ENCODE results near the gene ZCWPW2.
A peak's percentile ranks its signal among the peaks of the same experiment; 100 is the strongest.

The ZCWPW2 gene

DNA sequence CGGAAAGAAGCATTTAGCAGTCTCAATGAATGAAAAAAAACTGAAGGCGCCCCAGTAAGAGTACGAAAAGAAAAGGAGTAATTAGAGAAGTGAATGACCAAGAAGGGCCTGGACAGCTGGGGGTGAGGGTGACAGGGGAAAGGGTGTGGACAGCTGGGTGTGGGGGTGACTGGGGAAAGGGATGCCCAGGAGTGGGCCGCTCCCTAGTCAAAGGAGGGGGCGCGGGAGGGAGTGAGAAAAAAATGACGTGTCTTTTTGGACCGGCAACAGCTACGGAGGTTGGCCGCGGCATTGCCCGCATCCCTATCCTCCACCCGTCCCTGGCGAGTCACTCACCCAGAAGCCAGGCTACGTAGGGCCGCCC, 274 bp upstream of the ZCWPW2 start:
- no peak for DNase-seq (ENCODE audit: low read depth)
- TF ChIP-seq, protein P1, sequence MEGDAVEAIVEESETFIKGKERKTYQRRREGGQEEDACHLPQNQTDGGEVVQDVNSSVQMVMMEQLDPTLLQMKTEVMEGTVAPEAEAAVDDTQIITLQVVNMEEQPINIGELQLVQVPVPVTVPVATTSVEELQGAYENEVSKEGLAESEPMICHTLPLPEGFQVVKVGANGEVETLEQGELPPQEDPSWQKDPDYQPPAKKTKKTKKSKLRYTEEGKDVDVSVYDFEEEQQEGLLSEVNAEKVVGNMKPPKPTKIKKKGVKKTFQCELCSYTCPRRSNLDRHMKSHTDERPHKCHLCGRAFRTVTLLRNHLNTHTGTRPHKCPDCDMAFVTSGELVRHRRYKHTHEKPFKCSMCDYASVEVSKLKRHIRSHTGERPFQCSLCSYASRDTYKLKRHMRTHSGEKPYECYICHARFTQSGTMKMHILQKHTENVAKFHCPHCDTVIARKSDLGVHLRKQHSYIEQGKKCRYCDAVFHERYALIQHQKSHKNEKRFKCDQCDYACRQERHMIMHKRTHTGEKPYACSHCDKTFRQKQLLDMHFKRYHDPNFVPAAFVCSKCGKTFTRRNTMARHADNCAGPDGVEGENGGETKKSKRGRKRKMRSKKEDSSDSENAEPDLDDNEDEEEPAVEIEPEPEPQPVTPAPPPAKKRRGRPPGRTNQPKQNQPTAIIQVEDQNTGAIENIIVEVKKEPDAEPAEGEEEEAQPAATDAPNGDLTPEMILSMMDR (IDR thresholded peaks at IDR 0.05; ENCODE audit: low read depth, low read length, missing control alignments), result no peak
- in situ Hi-C loops (cut with HindIII; ENCODE audit: low sequenced_read_pairs), result loop anchor here (10.0 kb wide), 1 partner anchor 623 kb away; the partner anchor contains the start of gene EOMES
- peak overlapping the region; percentile 69 for H3K4me3 ChIP-seq (ENCODE audit: low read depth, low read length)

DNA sequence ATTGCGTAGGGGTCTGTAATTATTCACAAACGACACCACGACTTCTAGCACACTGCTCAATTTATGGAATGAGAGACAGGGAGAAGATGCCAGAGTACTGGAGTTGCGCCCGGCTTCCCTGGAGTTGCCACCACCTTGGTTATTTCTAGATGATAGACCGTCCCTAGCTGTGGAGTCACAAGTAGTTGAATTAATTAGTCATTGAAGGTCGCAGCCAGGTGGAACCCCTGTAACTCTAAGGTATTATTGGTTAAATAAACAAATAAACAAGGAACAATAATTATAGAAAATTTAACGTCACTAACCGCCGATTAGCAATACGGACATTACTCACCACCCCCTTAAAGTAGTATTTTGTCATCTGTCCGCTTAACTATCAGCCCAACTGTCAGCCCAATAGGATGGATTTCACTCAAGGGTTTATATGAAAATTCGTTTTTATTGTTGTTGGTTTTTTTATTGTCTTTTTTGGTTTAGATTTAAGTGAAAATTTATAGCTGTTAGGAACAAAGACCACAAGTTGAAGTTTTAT, 1.0 kb downstream of the ZCWPW2 start:
- no peak for DNase-seq (ENCODE audit: low read depth)
- in situ Hi-C loops (cut with HindIII; ENCODE audit: low sequenced_read_pairs), result loop anchor here (10.0 kb wide), 1 partner anchor 625 kb away; the partner anchor contains the start of gene EOMES
- peak overlapping the region; percentile 69 for H3K4me3 ChIP-seq (ENCODE audit: low read depth, low read length)
- TF ChIP-seq, protein P1 (IDR thresholded peaks at IDR 0.05; ENCODE audit: low read depth, low read length, missing control alignments), result no peak

DNA sequence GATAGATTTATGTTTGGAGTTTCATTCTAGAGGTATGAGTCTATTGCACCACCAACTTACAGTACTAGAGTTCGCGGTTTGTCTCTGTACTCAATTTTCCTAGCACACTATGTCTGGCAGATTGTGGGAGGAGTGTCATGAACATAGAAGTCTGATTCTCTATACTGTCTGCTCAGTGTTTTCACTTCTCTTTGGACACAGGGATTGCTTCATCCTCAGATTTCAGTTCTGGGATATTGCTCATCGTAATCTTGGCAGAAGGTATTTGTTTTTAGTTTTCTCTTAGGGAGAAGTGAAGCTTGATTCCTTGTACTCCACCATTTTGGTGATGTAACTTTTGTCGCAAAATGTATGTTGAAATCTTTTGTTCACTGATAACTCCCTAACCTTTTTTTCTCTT, 27.9 kb downstream of the ZCWPW2 start:
- in situ Hi-C loops (cut with HindIII; ENCODE audit: low sequenced_read_pairs), result no loop called here
- TF ChIP-seq, protein P1 (IDR thresholded peaks at IDR 0.05; ENCODE audit: low read depth, low read length, missing control alignments), result no peak
- no peak for DNase-seq (ENCODE audit: low read depth)
- H3K4me3 ChIP-seq (ENCODE audit: low read depth, low read length), result no peak overlapping the region

DNA sequence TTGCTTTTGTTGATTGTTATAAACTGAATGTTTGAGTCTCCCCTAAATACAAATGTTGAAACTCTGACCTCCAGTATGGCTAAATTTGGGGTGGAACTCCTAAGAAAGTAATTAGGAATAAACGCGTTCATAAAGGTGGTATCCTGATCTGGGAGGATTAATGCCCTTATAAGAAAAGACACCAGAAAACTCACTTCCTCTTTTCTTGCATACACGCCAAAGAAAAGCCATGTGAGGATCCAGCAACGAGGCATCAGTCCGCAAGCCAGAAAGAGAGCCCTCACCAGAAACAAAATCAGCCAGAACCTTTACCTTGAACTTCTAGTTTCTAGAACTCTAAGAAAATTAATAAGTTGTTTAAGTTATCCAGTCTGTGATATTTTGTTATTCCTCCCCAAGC, 37.5 kb downstream of the ZCWPW2 start:
- DNase-seq (ENCODE audit: low read depth), result no peak
- no peak overlapping the region for H3K4me3 ChIP-seq (ENCODE audit: low read depth, low read length)
- TF ChIP-seq, protein P1 (IDR thresholded peaks at IDR 0.05; ENCODE audit: low read depth, low read length, missing control alignments), result no peak
- in situ Hi-C loops (cut with HindIII; ENCODE audit: low sequenced_read_pairs), result no loop called here

DNA sequence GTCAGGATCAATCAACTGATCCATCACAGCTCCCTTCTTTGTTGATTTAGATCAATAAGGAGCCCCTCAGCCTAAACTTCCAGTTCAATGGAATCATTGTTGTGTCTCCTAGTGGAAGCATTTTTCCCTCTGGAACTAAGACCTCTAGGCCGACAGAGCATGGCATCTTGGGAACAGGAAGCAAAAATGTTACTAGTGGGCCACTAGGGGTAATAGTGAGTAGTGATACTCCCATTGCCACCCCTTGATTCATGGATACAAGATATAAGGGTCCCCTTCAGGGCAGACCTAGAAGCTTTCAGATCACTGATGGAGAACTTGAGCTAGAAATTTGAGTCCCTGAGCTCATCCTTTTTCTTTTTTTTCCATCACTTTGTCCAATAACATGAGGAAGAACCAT, 40.5 kb downstream of the ZCWPW2 start:
- TF ChIP-seq, protein P1 (IDR thresholded peaks at IDR 0.05; ENCODE audit: low read depth, low read length, missing control alignments), result no peak
- DNase-seq (ENCODE audit: low read depth), result no peak
- no peak overlapping the region for H3K4me3 ChIP-seq (ENCODE audit: low read depth, low read length)
- in situ Hi-C loops (cut with HindIII; ENCODE audit: low sequenced_read_pairs), result no loop called here

DNA sequence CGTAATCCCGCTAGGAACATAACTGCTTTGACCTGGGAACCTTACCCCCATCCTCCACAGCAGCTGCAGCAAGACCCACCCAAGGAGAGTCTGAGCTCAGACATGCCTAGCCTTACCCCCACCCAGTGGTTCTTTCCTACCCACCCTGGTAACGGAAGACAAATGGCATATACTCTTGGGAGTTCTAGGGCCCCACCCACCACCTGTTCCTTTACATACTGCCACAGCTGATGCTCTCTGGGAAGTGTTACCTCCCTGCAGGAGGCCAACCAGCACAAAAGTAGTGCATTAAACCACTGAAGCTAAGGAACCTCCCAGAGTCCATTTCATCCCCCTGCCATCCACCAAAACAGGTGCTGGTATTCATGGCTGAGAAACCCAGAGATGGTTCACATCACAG, 50.7 kb downstream of the ZCWPW2 start:
- in situ Hi-C loops (cut with HindIII; ENCODE audit: low sequenced_read_pairs), result no loop called here
- DNase-seq (ENCODE audit: low read depth), result no peak
- TF ChIP-seq, protein P1 (IDR thresholded peaks at IDR 0.05; ENCODE audit: low read depth, low read length, missing control alignments), result no peak
- no peak overlapping the region for H3K4me3 ChIP-seq (ENCODE audit: low read depth, low read length)
